ENCODE data around the gene CACNA1H. TPM values are rescaled to one million over a fixed set of nuclear protein-coding genes. Genes with fewer than 3 reads are reported as not detected.

Gene CACNA1H
- total and polyA plus RNA-seq, 7 experiments from 2014 or later, result 0.31 to 8.8 (median 2.2) TPM

DNA sequence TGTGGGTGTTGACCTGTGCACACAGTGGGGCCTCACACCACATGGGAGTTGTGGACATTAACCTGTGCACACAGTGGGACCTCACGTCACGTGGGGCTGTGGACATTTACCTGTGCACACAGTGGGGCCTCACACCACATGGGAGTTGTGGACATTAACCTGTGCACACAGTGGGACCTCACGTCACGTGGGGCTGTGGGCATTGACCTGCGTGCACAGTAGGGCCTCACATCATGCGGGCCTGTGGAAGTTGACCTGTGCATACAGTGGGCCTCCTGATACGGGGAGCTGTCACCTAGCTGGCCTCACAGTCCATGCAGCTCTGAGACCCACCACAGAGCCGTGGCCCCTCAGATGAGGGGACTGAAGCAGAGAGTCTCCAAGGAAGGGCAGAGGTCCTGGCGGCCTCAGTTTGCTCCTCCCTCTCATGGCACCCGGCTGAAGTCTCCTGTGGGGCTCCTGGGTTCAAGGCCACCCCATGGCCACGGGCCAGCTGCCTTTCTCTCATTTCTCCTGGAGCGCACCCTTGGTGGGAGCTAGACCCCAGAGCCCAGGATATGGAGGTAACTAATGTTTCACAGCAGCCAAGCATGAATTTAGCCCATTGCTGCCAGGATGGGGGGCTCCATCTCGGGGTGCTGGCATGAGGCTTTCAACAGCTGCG lies 21.0 kb downstream of the CACNA1H start:
- DNase-seq, result no peak
- H3K27ac ChIP-seq (ENCODE audit: low read depth, low read length), result no peak overlapping the region
- no peaks in the 10 kb centered on the region for H3K4me1 Mint-ChIP-seq
- POLR2A ChIA-PET, result no interaction called here
- H3K4me1 ChIP-seq (ENCODE audit: control insufficient read depth in 2 of 2, insufficient read depth in 2 of 2, low read length in 2 of 2), result no peaks in the 10 kb centered on the region
- intact Hi-C loops (cut with micrococcal nuclease), result no loop called here
- CTCF ChIA-PET, result no interaction called here
- H3K36me3 Mint-ChIP-seq, result no peaks in the 10 kb centered on the region
- no peaks in the 10 kb centered on the region for H3K27me3 Mint-ChIP-seq
- no peaks in the 10 kb centered on the region for H3K27me3 ChIP-seq (ENCODE audit: control insufficient read depth in 2 of 2, insufficient read depth in 2 of 2, low read length in 2 of 2)
- H3K36me3 ChIP-seq (ENCODE audit: control insufficient read depth in 2 of 3, insufficient read depth in 3 of 3, low read length in 3 of 3), result no peaks in the 10 kb centered on the region
- no peak overlapping the region for H3K4me3 ChIP-seq (ENCODE audit: low read length)
- ATAC-seq, result no peak
- no peaks in the 10 kb centered on the region for H3K9me3 ChIP-seq (ENCODE audit: control insufficient read depth in 2 of 3, low read length in 3 of 3)
- no peaks in the 10 kb centered on the region for H3K9me3 Mint-ChIP-seq
- no peak overlapping the region for H3K4me3 Mint-ChIP-seq
- no peak overlapping the region for H3K27ac Mint-ChIP-seq

DNA sequence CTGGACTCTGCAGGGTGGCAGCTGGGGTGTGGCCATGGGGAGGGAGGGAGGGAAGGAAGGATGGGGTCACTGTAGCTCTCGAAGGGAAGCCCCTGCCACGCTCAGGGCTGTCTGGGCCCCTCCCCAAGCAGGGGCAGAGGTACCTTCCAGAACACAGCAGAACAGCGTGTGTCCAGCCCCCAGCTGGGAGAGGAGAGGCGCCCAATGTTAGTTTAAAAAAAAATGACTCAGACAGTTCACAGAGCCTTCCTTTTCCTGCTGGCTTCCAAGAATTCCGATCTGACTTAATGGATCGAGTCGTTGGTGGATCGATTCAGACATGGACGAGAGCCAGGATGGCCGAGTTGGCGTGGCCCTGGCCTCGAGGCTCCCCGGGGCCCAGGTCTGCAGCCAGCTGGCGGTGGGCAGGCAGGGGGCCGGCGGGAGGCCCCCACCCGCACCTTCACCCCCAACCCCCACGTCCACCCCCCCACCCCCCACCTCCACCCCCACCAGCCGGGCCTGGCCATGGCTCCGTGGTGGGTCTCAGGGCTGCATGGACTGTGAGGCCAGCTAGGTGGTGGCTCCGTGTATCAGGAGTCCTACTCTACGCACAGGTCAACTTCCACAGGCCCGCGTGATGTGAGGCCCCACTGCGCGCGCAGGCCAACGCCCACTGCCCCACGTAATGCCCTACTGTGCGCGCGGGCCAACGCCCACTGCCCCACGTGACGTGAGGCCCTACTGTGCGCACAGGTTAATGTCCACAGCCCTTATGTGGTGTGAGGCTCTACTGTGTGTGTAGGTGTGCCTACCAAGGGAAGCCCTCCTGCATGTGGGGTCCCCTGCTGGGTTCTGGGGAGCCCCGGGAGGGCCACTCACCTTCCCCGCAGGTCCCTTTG lies 21.8 kb downstream of the CACNA1H start:
- Mint-ChIP-seq H3K4me3 (no peak overlapping the region), H3K36me3 (no peaks in the 10 kb centered on the region), H3K9me3 (no peaks in the 10 kb centered on the region), H3K27ac (no peak overlapping the region), H3K27me3 (no peaks in the 10 kb centered on the region), H3K4me1 (no peaks in the 10 kb centered on the region)
- DNase-seq (no peak), ATAC-seq (no peak)
- H3K27ac ChIP-seq (ENCODE audit: low read depth, low read length), result no peak overlapping the region
- no peaks in the 10 kb centered on the region for H3K36me3 ChIP-seq (ENCODE audit: control insufficient read depth in 2 of 3, insufficient read depth in 3 of 3, low read length in 3 of 3)
- CTCF ChIA-PET, result no interaction called here
- intact Hi-C loops (cut with micrococcal nuclease), result no loop called here
- H3K4me1 ChIP-seq (ENCODE audit: control insufficient read depth in 2 of 2, insufficient read depth in 2 of 2, low read length in 2 of 2), result no peaks in the 10 kb centered on the region
- no peak overlapping the region for H3K4me3 ChIP-seq (ENCODE audit: low read length)
- no peaks in the 10 kb centered on the region for H3K9me3 ChIP-seq (ENCODE audit: control insufficient read depth in 2 of 3, low read length in 3 of 3)
- H3K27me3 ChIP-seq (ENCODE audit: control insufficient read depth in 2 of 2, insufficient read depth in 2 of 2, low read length in 2 of 2), result no peaks in the 10 kb centered on the region
- POLR2A ChIA-PET, result no interaction called here

DNA sequence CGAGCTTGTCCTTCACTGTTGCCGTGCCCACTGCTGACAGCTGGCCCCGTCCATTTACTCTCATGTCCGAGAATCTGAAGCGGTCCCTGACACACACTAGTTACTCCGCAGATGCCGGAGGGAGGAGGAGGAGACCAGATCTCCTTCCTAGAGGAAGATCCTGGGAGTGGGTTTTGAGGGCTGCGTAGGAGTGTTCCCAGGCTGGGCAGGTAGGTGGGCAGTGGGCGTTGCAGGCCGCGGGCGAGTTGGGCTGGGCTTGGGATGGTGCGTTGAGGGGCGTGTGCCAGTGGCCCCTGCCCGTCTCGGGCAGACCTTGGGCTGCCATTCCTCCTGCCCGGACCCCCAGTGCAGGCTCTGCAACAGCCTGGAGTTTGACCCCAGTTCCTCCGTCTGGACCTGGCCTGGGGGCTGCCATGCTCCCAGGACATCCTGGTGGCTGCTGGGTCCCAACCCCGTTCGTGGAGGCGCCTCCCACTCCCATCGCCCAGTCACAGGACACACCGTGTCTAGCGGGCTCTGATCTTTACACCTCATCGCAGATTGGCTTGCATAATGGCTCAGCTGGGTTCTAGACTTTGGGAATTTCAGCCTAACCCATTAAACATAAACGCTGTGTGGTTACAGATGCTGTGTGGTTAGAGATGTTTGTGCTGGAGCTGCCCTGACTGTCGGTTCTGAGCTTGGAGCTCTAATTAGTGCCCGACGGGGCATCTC lies 22.8 kb downstream of the CACNA1H start:
- no peak overlapping the region for H3K4me3 Mint-ChIP-seq
- DNase-seq (no peak), ATAC-seq (no peak)
- no peaks in the 10 kb centered on the region for H3K4me1 Mint-ChIP-seq
- intact Hi-C loops (cut with micrococcal nuclease), result no loop called here
- no peaks in the 10 kb centered on the region for H3K27me3 ChIP-seq (ENCODE audit: control insufficient read depth in 2 of 2, insufficient read depth in 2 of 2, low read length in 2 of 2)
- no peak overlapping the region for H3K4me3 ChIP-seq (ENCODE audit: low read length)
- H3K4me1 ChIP-seq (ENCODE audit: control insufficient read depth in 2 of 2, insufficient read depth in 2 of 2, low read length in 2 of 2), result no peaks in the 10 kb centered on the region
- H3K27ac ChIP-seq (ENCODE audit: low read depth, low read length), result no peak overlapping the region
- H3K36me3 Mint-ChIP-seq, result no peaks in the 10 kb centered on the region
- H3K36me3 ChIP-seq (ENCODE audit: control insufficient read depth in 2 of 3, insufficient read depth in 3 of 3, low read length in 3 of 3), result no peaks in the 10 kb centered on the region
- H3K9me3 ChIP-seq (ENCODE audit: control insufficient read depth in 2 of 3, low read length in 3 of 3), result no peaks in the 10 kb centered on the region
- ChIA-PET POLR2A (no interaction called here), CTCF (no interaction called here)
- no peaks in the 10 kb centered on the region for H3K27me3 Mint-ChIP-seq
- no peak overlapping the region for H3K27ac Mint-ChIP-seq
- H3K9me3 Mint-ChIP-seq, result no peaks in the 10 kb centered on the region

DNA sequence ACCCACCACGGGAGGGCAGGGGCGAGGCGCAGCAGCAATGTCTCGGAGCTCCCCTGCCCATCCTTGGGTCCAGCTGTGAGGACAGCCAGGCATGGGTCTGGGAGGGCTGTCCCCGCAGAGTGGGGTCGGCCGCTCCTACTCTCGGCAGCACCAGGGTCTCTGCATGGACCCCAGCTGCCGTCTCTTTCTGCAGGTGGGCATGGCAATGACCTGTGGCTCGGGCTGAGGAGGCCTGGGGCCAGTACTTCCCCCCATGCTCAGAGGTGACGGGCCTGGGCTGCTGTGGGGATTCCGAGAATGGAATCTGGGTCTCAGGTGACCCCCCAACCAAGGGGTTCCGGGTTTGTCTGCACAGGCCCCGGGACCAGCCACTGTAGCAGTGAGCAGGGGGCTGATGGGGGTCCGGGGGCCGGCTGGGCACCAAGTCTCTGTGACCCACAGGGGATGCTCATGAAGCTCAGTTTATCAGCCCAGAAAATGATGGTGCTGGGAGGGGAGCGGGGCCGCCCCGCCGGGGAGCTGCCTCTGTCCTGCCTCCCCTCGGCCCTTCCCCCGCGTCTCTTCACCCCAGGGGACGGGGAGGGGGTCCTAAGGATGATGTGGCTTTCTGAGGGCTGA lies 23.5 kb downstream of the CACNA1H start:
- CTCF ChIA-PET, result no interaction called here
- Mint-ChIP-seq H3K4me3 (no peak overlapping the region), H3K27me3 (no peaks in the 10 kb centered on the region), H3K27ac (no peak overlapping the region), H3K4me1 (no peaks in the 10 kb centered on the region), H3K9me3 (no peaks in the 10 kb centered on the region), H3K36me3 (no peaks in the 10 kb centered on the region)
- intact Hi-C loops (cut with micrococcal nuclease), result no loop called here
- no peaks in the 10 kb centered on the region for H3K36me3 ChIP-seq (ENCODE audit: control insufficient read depth in 2 of 3, insufficient read depth in 3 of 3, low read length in 3 of 3)
- no peak for ATAC-seq
- H3K4me1 ChIP-seq (ENCODE audit: control insufficient read depth in 2 of 2, insufficient read depth in 2 of 2, low read length in 2 of 2), result no peaks in the 10 kb centered on the region
- DNase-seq, result no peak
- POLR2A ChIA-PET, result no interaction called here
- no peaks in the 10 kb centered on the region for H3K27me3 ChIP-seq (ENCODE audit: control insufficient read depth in 2 of 2, insufficient read depth in 2 of 2, low read length in 2 of 2)
- H3K27ac ChIP-seq (ENCODE audit: low read depth, low read length), result no peak overlapping the region
- H3K9me3 ChIP-seq (ENCODE audit: control insufficient read depth in 2 of 3, low read length in 3 of 3), result no peaks in the 10 kb centered on the region
- H3K4me3 ChIP-seq (ENCODE audit: low read length), result no peak overlapping the region

DNA sequence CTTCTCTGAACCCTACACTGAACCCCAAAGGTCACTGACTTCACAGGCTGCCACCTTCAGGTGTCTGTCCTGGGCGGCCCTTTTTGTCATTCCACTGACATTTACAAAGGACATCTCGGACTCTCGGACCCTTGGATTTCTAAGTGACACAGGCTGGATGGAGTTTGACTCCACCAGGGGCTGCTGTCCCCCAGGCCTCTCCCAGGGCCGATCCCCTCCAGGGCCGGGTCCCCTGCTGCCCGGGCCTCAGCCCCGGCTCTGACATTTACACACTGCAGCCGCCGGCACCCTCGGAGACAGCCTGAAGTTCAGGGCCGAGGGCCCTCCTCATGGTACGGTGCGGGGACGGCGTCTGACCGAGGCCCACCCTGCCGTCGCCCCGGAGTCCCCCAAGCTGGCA lies 24.1 kb downstream of the CACNA1H start:
- Histone ChIP-seq H3K36me3 (ENCODE audit: control insufficient read depth in 2 of 3, insufficient read depth in 3 of 3, low read length in 3 of 3) (no peaks in the 10 kb centered on the region), H3K9me3 (ENCODE audit: control insufficient read depth in 2 of 3, low read length in 3 of 3) (no peaks in the 10 kb centered on the region), H3K4me1 (ENCODE audit: control insufficient read depth in 2 of 2, insufficient read depth in 2 of 2, low read length in 2 of 2) (no peaks in the 10 kb centered on the region), H3K27ac (ENCODE audit: low read depth, low read length) (no peak overlapping the region), H3K4me3 (ENCODE audit: low read length) (no peak overlapping the region), H3K27me3 (ENCODE audit: control insufficient read depth in 2 of 2, insufficient read depth in 2 of 2, low read length in 2 of 2) (no peaks in the 10 kb centered on the region)
- no peaks in the 10 kb centered on the region for H3K27me3 Mint-ChIP-seq
- ChIA-PET CTCF (no interaction called here), POLR2A (no interaction called here)
- H3K36me3 Mint-ChIP-seq, result no peaks in the 10 kb centered on the region
- no peak overlapping the region for H3K4me3 Mint-ChIP-seq
- ATAC-seq (no peak), DNase-seq (no peak)
- intact Hi-C loops (cut with micrococcal nuclease), result no loop called here
- H3K27ac Mint-ChIP-seq, result no peak overlapping the region
- H3K9me3 Mint-ChIP-seq, result no peaks in the 10 kb centered on the region
- H3K4me1 Mint-ChIP-seq, result no peaks in the 10 kb centered on the region

DNA sequence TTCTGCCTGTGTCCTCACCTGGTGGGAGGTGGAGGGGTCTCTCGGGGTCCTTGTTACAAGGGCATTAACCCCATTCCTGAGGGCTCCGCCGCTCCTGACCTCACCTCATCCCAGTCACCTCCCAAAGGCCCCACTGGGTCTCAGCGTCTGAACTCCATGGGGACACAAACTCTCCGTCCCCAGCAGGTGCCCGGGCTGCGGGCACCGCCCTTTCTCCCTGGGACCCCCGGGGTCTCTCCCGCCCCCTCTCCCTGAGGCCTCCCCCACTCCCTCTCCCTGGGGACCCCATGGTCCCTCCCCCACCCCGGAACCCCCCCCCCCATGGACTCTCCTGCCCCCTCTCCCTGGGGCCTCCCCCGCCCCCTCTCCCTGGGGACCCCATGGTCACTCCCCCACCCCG lies 24.8 kb downstream of the CACNA1H start:
- intact Hi-C loops (cut with micrococcal nuclease), result no loop called here
- no peaks in the 10 kb centered on the region for H3K4me1 Mint-ChIP-seq

More for the DNA sequence above, 24.8 kb downstream of the CACNA1H start:
- Mint-ChIP-seq H3K4me3 (no peak overlapping the region), H3K27me3 (no peaks in the 10 kb centered on the region), H3K27ac (no peak overlapping the region), H3K36me3 (no peaks in the 10 kb centered on the region), H3K9me3 (no peaks in the 10 kb centered on the region)
- Histone ChIP-seq H3K9me3 (ENCODE audit: control insufficient read depth in 2 of 3, low read length in 3 of 3) (no peaks in the 10 kb centered on the region), H3K4me3 (ENCODE audit: low read length) (no peak overlapping the region), H3K36me3 (ENCODE audit: control insufficient read depth in 2 of 3, insufficient read depth in 3 of 3, low read length in 3 of 3) (no peaks in the 10 kb centered on the region), H3K4me1 (ENCODE audit: control insufficient read depth in 2 of 2, insufficient read depth in 2 of 2, low read length in 2 of 2) (no peaks in the 10 kb centered on the region), H3K27ac (ENCODE audit: low read depth, low read length) (no peak overlapping the region), H3K27me3 (ENCODE audit: control insufficient read depth in 2 of 2, insufficient read depth in 2 of 2, low read length in 2 of 2) (no peaks in the 10 kb centered on the region)
- ChIA-PET POLR2A (no interaction called here), CTCF (no interaction called here)
- DNase-seq, result no peak
- ATAC-seq, result no peak

Measured in naive thymus-derived CD4-positive, alpha-beta T cell (primary cell).